ENCODE measurements around the gene LRRC8B.
A peak's percentile ranks its signal among the peaks of the same experiment; 100 is the strongest.
"Not testable (repeated sequence)": the region's sequence is repeated elsewhere in the genome, so short reads cannot be mapped to it uniquely, and the experiment has no call there.

LRRC8B gene

GRCh38 chr1:89584211-89584610 is 59.6 kb downstream of the LRRC8B start:
- DNase-seq (ENCODE audit: low spot score): no peak

GRCh38 chr1:89584781-89585180 is 60.2 kb downstream of the LRRC8B start:
- no peak for DNase-seq (ENCODE audit: low spot score)

DNA sequence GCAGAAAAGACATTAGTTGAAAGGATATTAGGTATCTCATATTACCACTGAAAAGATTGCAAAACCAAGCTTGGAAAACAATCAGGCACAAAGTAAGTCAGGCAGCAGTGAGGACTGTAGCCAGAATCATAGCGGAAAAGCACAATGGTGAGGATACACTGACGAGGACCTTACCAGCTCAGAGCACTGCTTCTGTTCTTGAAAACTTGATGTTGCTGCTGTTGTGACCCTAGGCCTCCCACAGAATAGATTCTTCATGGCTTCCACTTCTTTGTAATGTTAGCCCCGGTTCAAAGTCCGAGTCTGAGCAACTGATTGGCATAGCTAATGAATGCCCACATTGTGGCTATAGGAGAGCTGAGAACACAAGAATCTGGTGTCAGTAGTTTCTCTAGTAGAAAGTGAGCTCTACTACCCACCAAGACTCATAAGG is 63.1 kb downstream of the LRRC8B start:
- DNase-seq (ENCODE audit: low spot score): no peak

DNA sequence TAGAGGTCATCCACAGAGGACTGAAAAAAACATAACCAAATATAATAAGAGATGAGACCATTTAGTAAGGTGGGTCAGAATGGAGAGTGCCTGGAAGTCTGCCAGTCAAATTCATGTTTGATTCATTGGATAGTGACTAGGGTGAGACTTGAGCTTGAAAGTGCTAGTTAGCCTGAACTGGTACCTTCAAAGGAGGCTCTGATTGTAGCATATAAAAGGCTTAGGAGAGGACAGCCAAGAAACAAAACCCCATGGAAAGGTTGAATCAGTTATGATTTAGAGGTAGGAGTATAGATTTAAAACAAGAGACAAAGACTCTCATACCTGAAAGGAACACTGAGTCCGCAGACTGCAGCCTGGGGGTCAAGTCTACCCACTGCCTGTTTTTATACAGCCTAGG is 63.9 kb downstream of the LRRC8B start:
- no peak for DNase-seq (ENCODE audit: low spot score)

GRCh38 chr1:89589515-89589914 is 64.9 kb downstream of the LRRC8B start:
- no peak for DNase-seq (ENCODE audit: low spot score)

GRCh38 chr1:89590341-89591080 is 65.9 kb downstream of the LRRC8B start:
- DNase-seq (ENCODE audit: low spot score): no peak

DNA sequence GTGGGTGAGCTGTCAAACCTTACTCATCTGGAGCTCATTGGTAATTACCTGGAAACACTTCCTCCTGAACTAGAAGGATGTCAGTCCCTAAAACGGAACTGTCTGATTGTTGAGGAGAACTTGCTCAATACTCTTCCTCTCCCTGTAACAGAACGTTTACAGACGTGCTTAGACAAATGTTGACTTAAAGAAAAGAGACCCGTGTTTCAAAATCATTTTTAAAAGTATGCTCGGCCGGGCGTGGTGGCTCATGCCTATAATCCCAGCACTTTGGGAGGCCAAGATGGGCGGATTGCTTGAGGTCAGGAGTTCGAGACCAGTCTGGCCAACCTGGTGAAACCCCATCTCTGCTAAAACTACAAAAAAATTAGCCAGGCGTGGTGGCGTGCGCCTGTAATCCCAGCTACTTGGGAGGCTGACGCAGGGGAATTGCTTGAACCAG is 68.3 kb downstream of the LRRC8B start:
- not testable (repeated sequence) for DNase-seq (ENCODE audit: low spot score)

GRCh38 chr1:89594096-89594740 is 69.6 kb downstream of the LRRC8B start:
- DNase-seq (ENCODE audit: low spot score): no peak

DNA sequence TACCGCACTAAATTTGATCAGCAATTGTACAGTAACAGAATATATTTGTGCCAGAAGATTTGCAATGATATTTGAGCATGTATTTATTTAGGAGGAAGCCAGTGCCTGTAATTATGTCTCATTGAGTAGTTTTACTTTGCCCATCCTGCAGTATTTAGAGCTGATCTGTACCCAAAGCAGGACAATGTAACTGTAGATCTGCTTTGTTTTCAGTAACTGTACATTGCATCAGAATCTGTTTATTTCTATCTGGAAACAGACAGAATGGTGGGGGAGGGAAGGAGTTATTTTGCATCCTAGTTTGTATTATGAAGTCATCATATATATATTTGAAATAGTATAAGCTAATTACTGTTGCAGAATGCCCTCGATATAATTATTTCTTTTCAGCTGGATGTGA is 72.1 kb downstream of the LRRC8B start:
- DNase-seq (ENCODE audit: low spot score): no peak

GRCh38 chr1:89598450-89599331 is 74.1 kb downstream of the LRRC8B start:
- DNase-seq (ENCODE audit: low spot score): peak; percentile 60

GRCh38 chr1:89599332-89599630 is 74.7 kb downstream of the LRRC8B start:
- no peak for DNase-seq (ENCODE audit: low spot score)

GRCh38 chr1:89600451-89601224 is 76.0 kb downstream of the LRRC8B start:
- no peak for DNase-seq (ENCODE audit: low spot score)

GRCh38 chr1:89602871-89603404 is 78.3 kb downstream of the LRRC8B start:
- no peak for DNase-seq (ENCODE audit: low spot score)

- peak; percentile 66 for DNase-seq (ENCODE audit: low spot score)
Observed at GRCh38 chr1:89603651-89604413, 79.2 kb downstream of the LRRC8B start.

- DNase-seq (ENCODE audit: low spot score): no peak
Observed at GRCh38 chr1:89604414-89604735, 79.7 kb downstream of the LRRC8B start.

GRCh38 chr1:89605692-89606091 is 81.1 kb downstream of the LRRC8B start:
- no peak for DNase-seq (ENCODE audit: low spot score)

DNA sequence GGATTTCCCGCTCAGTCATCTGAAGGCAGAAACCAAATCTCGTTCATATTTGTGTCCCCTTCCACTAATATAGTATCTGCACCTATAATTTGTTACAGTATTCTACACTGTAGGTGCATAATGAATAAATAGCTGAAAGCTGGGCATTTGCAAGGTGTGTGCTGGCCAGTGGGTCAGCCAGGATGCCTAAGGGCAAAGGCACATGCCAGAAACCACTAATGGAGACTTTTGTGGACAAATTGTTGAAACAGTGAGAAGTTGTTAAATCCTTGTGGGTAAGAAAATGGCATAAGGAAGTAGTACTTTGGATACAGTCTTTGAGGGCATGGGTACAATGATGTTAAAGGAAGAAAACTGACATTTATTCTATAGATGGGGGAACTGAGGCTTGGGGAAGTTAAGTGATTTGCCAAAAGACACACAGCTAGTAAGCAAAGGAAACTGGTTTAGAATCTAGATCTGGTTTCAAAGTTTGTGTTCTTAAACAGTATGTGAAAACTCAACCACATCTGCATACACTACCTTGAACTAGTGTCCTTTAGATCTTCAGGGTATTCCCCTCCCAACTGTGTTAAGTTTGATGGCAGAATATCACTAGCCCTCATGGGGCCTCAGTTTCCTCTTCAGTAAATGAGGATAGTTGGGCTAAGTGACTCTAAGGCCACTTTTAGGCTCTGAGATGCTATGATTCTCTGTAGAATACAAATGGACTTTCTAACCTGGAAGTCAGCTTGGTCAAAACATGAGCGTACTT is 81.8 kb downstream of the LRRC8B start:
- DNase-seq (ENCODE audit: low spot score): no peak

DNA sequence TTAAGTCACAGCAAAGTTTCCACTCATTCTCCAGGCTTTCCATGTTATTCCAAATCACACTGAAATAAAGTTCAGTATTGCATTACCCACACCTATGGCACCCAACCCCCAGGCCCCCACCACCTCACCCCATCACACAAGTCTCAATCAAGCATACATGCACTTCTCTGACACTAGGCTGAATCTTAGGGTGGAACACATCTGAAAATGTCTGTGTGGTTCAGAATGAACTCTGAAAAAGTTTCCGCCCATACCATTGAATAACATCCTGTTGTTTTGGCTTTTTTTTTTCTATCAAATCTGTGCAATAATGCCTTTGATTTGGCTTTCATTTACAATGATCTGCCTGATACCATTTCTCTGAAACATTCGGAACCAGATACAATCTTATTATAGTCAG is 82.5 kb downstream of the LRRC8B start:
- DNase-seq (ENCODE audit: low spot score): no peak

- DNase-seq (ENCODE audit: low spot score): no peak
Observed at GRCh38 chr1:89607586-89608318, 83.1 kb downstream of the LRRC8B start.
